ENCODE measurements around the gene SUN2. TPM values are rescaled to one million over a fixed set of nuclear protein-coding genes. Genes with fewer than 3 reads are reported as not detected.

The SUN2 gene
- total and polyA plus RNA-seq, 2 of the 13 experiments (the other 11 are each of a cell fraction or from before 2014, with no cell fraction given) = 45.6 to 56.6 TPM

- TF ChIP-seq PRDM4 (CRISPR knock-in tag; IDR thresholded peaks at IDR 0.05; ENCODE audit: borderline replicate concordance) (no peak), LBX2 (CRISPR knock-in tag; IDR thresholded peaks at IDR 0.05; ENCODE audit: borderline replicate concordance) (no peak), IKZF4 (CRISPR knock-in tag; IDR thresholded peaks at IDR 0.05; ENCODE audit: borderline replicate concordance, low read depth, not compliant biosample characterization) (no peak), RBM39 (IDR thresholded peaks at IDR 0.05; ENCODE audit: low read depth, low read length, poor library complexity, severe bottlenecking) (no peak), MTF2 (CRISPR knock-in tag; IDR thresholded peaks at IDR 0.05; ENCODE audit: borderline replicate concordance) (no peak), ZBTB38 (CRISPR knock-in tag; IDR thresholded peaks at IDR 0.05) (0 out of 2 replicates have a peak, but pooled peaks have one; percentile 30), MAFK (conservative IDR thresholded peaks at IDR 0.05 in 1 of 2, IDR thresholded peaks at IDR 0.05 in 1 of 2; ENCODE audit: low read length in 2 of 2) (peak in 1 of 2 experiments; percentile 85; a peak in 2 of 4 replicates), ZNF770 (CRISPR knock-in tag; IDR thresholded peaks at IDR 0.05) (peak; percentile 27; the same call in 1 of the 2 replicates), KAT2B (IDR thresholded peaks at IDR 0.05; ENCODE audit: borderline replicate concordance, low read depth, low read length) (no peak), TCF7L2 (IDR thresholded peaks at IDR 0.05; ENCODE audit: low read depth, low read length) (no peak), FOXA1 (IDR thresholded peaks at IDR 0.05) (no peak), FOXA1 (CRISPR knock-in tag; IDR thresholded peaks at IDR 0.05) (no peak), ZSCAN9 (CRISPR knock-in tag; IDR thresholded peaks at IDR 0.05; ENCODE audit: borderline replicate concordance) (0 out of 2 replicates have a peak, but pooled peaks have one; percentile 12), GPN1 (CRISPR knock-in tag; IDR thresholded peaks at IDR 0.05; ENCODE audit: borderline replicate concordance) (no peak), PRDM15 (CRISPR knock-in tag; IDR thresholded peaks at IDR 0.05) (0 out of 2 replicates have a peak, but pooled peaks have one; percentile 29), FOXO1 (CRISPR knock-in tag; IDR thresholded peaks at IDR 0.05) (peak; percentile 30; the same call in 1 of the 2 replicates), PITX1 (CRISPR knock-in tag; IDR thresholded peaks at IDR 0.05) (0 out of 2 replicates have a peak, but pooled peaks have one; percentile 62)
Measured at GRCh38 chr22:38705235-38706100, 50.3 kb downstream of the SUN2 start, which contains the start of gene GTPBP1 (continued).

All from HepG2 (cell line).